ENCODE measurements around the gene CDC34. TPM values are rescaled to one million over a fixed set of nuclear protein-coding genes. Genes with fewer than 3 reads are reported as not detected.

Gene CDC34
- total RNA-seq, 6 experiments from 2014 or later, result 63.8 to 79.9 (median 64.6) TPM

DNA sequence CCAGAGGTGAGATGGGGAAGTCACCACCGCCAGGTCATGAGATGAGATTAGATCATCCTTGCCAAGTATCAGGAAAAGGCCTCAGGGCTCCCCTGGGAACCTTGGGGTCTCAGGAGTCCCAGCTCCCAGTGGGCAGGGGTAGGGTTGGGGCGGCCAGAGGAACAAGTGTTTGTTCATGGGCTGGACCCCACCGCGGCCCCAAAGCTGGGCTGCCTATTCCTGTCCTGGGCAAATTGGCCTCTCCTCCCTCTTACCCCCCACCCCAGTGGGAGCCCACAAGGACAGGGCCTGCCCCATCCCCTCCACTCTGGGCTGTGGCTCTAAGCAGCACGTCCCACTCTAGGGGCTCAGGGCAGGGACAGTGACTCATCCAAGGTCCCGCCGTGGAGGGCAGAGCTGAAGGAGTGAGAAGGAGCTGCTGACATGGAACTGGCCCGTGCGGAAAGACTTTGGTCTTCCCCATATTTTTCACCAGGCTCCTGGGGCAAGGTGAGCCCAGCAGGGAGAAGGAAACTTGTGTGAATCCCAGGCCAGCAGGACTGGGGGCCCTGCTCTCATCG is 54.1 kb downstream of the CDC34 start:
- H3K4me3 Mint-ChIP-seq, result no peak overlapping the region
- TF ChIP-seq, protein P1, sequence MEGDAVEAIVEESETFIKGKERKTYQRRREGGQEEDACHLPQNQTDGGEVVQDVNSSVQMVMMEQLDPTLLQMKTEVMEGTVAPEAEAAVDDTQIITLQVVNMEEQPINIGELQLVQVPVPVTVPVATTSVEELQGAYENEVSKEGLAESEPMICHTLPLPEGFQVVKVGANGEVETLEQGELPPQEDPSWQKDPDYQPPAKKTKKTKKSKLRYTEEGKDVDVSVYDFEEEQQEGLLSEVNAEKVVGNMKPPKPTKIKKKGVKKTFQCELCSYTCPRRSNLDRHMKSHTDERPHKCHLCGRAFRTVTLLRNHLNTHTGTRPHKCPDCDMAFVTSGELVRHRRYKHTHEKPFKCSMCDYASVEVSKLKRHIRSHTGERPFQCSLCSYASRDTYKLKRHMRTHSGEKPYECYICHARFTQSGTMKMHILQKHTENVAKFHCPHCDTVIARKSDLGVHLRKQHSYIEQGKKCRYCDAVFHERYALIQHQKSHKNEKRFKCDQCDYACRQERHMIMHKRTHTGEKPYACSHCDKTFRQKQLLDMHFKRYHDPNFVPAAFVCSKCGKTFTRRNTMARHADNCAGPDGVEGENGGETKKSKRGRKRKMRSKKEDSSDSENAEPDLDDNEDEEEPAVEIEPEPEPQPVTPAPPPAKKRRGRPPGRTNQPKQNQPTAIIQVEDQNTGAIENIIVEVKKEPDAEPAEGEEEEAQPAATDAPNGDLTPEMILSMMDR (IDR thresholded peaks at IDR 0.05), result no peak
- H3K9me3 Mint-ChIP-seq, result no peaks in the 10 kb centered on the region
- peaks cover 9% of the 10 kb centered on the region for H3K27me3 Mint-ChIP-seq (ENCODE audit: insufficient read depth)
- H3K4me1 Mint-ChIP-seq (ENCODE audit: low read depth), result peaks cover 26% of the 10 kb centered on the region
- DNase-seq, result no peak
- H3K36me3 Mint-ChIP-seq (ENCODE audit: low read depth), result 0 out of 2 replicates have a peak, but pooled peaks cover 5% of the 10 kb centered on the region
- no peak overlapping the region for H3K27ac Mint-ChIP-seq

DNA sequence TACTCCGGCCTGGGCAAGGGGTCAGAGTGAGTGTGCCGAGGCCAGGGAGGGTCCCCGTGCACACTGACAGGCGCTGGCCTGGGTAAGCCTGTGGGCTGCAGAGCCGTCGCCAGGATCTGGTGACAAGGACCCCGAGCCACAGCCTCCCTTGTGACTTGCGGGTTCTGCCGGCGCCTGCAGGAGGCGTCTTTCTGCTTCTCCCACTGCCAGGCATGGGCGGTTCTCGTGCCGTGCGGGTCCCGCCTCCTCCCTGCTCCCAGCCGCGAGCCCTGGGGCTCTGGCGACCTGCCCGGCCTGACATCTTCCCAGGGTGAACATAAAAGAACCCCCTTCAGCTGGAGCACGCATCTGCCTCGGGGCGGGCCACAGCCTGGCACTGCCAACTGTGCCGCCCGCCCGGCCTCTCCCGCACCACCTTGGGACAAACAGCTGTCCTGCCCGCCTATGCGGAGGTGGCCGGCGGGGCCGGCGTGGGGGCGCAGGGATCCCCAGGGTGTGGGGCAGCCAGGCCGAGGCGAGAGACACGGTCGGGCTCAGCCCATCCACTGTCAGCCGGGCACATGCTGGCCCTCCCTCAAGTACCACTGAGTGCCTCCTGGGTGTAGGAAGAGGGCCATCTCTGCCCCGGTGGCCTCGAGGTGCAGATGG is 56.7 kb downstream of the CDC34 start:
- DNase-seq, result peak; percentile 88
- no peaks in the 10 kb centered on the region for H3K36me3 Mint-ChIP-seq (ENCODE audit: low read depth)
- peak overlapping the region; percentile 52; the same call in 1 of the 2 replicates for H3K27ac Mint-ChIP-seq
- peaks cover 13% of the 10 kb centered on the region for H3K27me3 Mint-ChIP-seq (ENCODE audit: insufficient read depth)
- H3K4me3 Mint-ChIP-seq, result no peak overlapping the region
- H3K4me1 Mint-ChIP-seq (ENCODE audit: low read depth), result peaks cover 17% of the 10 kb centered on the region
- no peaks in the 10 kb centered on the region for H3K9me3 Mint-ChIP-seq
- TF ChIP-seq, protein P1 (IDR thresholded peaks at IDR 0.05), result peak; percentile 81

DNA sequence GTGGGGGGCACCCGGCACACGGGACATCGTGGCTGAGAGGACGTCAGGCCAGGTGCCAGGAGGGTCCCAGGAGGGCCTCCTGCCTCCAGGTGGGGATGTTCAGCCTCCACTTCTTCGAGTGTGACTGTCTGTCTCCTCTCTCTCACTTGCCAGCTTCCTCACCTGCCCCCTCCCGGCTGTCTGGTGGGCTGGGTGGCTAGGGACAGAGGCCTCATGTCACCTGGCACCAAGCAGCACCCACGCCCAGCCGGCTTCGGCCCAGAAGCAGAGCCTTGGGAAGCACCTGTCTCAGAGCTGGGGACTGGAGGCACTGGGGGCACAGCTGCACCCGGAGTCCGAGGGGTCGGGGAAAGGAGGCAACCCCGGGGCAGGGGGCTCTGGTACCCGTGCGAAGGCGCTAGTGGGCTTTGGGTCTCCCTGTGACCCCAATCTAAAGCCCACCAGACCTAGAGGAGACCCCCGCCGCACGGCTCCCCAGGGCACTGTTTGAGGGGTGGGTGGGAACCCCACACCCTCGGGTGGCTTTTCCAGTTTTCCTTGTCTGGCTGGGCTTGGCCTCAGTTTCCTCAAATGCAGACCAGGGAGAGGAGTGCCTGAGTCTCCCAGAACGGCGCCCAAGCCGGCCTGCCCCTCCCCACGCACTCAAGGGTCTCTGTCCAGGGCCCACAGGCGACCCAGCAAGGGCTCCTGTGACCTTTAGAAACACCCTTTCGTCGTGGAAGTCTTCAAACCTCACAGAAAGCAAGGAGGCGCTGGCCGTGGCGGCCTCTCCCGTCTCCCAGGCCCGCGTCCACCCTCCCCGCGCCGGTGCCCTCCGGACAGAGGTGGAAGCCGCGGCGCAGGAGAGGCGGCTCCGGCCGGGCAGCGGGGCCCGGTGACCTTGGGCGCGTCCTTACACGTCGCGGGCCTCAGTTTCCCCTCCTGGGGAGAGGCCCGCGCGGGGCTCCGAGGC is 57.5 kb downstream of the CDC34 start:
- TF ChIP-seq, protein P1 (IDR thresholded peaks at IDR 0.05), result no peak
- DNase-seq, result no peak
- no peak overlapping the region for H3K27ac Mint-ChIP-seq
- no peaks in the 10 kb centered on the region for H3K36me3 Mint-ChIP-seq (ENCODE audit: low read depth)
- H3K4me1 Mint-ChIP-seq (ENCODE audit: low read depth), result peaks cover 17% of the 10 kb centered on the region
- no peaks in the 10 kb centered on the region for H3K9me3 Mint-ChIP-seq
- no peak overlapping the region for H3K4me3 Mint-ChIP-seq
- peaks cover 13% of the 10 kb centered on the region for H3K27me3 Mint-ChIP-seq (ENCODE audit: insufficient read depth)

DNA sequence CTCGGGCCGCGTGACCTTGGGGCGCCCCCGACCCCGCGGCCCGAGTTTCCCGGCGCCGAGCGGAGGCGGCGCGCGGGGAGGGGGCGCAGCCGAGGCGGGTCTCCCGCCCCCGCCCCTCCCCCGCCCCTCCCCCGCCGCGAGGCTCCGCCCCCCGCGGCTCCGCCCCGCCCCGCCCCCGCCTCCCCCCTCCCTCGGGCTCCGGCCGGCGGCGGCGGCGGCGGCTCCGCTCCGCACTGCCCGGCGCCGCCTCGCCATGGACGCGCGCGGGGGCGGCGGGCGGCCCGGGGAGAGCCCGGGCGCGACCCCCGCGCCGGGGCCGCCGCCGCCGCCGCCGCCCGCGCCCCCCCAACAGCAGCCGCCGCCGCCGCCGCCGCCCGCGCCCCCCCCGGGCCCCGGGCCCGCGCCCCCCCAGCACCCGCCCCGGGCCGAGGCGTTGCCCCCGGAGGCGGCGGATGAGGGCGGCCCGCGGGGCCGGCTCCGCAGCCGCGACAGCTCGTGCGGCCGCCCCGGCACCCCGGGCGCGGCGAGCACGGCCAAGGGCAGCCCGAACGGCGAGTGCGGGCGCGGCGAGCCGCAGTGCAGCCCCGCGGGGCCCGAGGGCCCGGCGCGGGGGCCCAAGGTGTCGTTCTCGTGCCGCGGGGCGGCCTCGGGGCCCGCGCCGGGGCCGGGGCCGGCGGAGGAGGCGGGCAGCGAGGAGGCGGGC is 58.3 kb downstream of the CDC34 start, which contains the start of gene HCN2:
Gene HCN2 (plus strand): TSS at position 189 of the 703 bp plus-strand sequence. CDS start 65 bp downstream, at position 254.
- Mint-ChIP-seq H3K4me3 (no peak within 1 kb of the TSS), H3K27me3 (ENCODE audit: insufficient read depth) (peaks cover 13% of the 10 kb centered on the region), H3K36me3 (ENCODE audit: low read depth) (no peaks in the 10 kb centered on the region), H3K9me3 (no peaks in the 10 kb centered on the region), H3K27ac (no peak within 1 kb of the TSS), H3K4me1 (ENCODE audit: low read depth) (peaks cover 17% of the 10 kb centered on the region)
- no peak for DNase-seq
- TF ChIP-seq, protein P1 (IDR thresholded peaks at IDR 0.05), result no peak

DNA sequence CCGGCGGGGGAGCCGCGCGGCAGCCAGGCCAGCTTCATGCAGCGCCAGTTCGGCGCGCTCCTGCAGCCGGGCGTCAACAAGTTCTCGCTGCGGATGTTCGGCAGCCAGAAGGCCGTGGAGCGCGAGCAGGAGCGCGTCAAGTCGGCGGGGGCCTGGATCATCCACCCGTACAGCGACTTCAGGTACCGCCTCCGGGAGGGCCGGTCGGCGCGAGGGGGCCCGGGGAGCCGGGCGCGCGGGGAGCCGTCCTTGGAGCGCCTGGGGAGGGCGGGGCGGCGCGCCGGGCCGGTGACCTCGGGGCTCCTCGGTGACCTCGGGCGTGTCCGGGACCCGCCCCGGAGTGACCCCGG is 58.8 kb downstream of the CDC34 start:
- no peak for DNase-seq
- TF ChIP-seq, protein P1 (IDR thresholded peaks at IDR 0.05), result no peak
- no peak overlapping the region for H3K27ac Mint-ChIP-seq
- peaks cover 14% of the 10 kb centered on the region for H3K27me3 Mint-ChIP-seq (ENCODE audit: insufficient read depth)
- H3K9me3 Mint-ChIP-seq, result no peaks in the 10 kb centered on the region
- no peaks in the 10 kb centered on the region for H3K36me3 Mint-ChIP-seq (ENCODE audit: low read depth)
- no peak overlapping the region for H3K4me3 Mint-ChIP-seq
- H3K4me1 Mint-ChIP-seq (ENCODE audit: low read depth), result peaks cover 17% of the 10 kb centered on the region

All from HFFc6 (cell line).